GM18499 (cell line): ENCODE data around the gene IL1RL1.

ENCODE experiments used
- ATAC-seq: cut with Tn5 transposase; IDR thresholded peaks from one replicate; pipeline ENCODE4 v1.9.1; 2021; ENCODE audit warnings: moderate number of reproducible peaks; ENCODE audit not compliant: insufficient read depth, unreplicated experiment

Gene IL1RL1

DNA sequence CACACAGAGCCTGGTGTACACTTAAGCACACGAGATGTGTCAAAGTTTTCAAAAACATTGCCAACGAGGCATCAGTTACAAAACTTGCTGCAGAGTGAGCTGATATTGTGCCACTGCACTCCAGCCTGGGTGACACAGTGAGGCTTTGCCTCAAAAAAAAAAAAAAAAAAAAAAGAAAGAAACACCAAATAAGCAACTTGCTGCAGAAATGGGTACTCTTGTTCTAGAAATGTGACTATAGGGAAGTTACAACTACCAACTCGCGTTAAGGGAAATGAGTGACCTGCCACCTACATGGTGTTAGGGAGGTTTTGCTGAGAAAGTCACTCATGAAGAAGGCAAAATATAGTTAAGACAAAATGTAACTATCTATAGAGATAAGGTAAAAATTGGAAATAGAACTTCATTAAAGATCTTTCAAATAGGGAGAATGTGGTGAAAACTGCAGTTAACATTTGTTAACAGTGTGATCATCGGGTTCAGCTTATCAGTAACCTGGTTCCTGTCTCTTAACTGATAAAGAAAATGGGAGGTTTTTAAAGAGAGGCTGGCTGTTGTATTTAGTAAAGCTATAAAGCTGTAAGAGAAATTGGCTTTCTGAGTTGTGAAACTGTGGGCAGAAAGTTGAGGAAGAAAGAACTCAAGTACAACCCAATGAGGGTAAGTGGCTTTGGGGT, at the start of gene IL1RL1:
Gene IL1RL1, plus strand, starts transcription at position 600 of the 677 bp plus-strand sequence. CDS start 26,702 bp downstream, outside the sequence.
- ATAC-seq: no peak

DNA sequence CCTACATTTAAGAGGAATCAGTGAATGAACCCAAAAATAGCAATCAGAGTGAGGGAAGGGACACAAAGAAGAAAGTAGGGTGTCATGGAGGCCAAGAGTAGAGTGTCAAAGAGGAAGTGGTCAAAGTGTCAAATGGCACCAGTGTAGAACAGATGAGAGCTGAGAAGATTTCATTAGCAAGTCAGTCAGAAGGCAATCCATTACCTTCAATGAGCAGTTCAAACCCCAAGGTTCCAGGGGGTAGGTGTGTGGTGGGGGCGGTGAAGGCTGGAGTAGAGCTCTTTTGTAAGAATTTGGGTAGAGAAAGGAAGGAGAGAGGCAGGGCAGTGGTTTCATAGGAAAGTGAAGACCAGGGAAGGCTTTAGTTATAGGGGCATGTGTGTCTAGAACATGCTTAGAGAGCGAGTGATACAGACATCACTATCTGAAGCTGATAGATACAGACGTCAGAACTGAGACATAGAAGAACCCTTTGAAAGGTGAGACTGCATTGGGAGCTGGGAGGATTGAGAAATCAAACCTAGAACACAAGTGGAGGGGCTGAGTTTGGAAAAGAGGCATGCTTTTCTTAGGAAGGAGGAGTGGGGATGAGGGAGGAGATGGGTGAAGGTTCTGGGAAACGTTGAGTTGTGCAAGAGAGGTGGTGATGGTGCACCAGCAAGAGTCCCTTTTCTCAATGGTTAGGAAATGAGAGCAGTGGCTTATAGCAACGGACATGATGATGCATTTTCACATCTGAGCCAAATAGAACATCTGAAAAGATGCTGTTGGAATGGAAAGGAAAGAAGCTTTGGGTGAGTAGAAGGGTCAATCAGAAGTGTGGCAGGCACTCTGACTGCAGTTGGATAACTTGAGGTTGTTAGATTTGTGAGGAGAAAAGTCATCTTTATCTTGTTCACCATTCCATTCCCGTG, 48.9 kb upstream of the IL1RL1 start:
- no peak for ATAC-seq

- ATAC-seq: no peak
Observed at GRCh38 chr2:102264952-102265351, 46.4 kb upstream of the IL1RL1 start.

- ATAC-seq: no peak
Observed at GRCh38 chr2:102266204-102266603, 45.2 kb upstream of the IL1RL1 start.

GRCh38 chr2:102267774-102268173, 43.6 kb upstream of the IL1RL1 start:
- ATAC-seq: no peak

- ATAC-seq: no peak
Observed at GRCh38 chr2:102268510-102269199, 42.7 kb upstream of the IL1RL1 start.

DNA sequence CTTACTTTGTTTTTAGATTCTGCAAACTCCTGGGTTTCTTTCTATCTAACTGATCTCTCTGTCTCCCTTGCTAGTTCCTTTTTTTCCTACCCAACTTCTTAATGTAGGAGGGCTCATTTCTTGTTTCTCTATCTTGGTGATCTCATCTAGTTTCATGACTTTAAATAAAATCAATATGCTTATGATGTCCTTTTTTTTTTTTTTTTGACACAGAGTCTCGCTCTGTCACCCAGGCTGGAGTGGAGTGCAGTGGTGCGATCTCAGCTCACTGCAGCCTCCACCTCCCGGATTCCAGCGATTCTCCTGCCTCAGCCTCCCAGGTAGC, 42.2 kb upstream of the IL1RL1 start:
- no peak for ATAC-seq

- no peak for ATAC-seq
Observed at GRCh38 chr2:102271844-102272243, 39.5 kb upstream of the IL1RL1 start.

DNA sequence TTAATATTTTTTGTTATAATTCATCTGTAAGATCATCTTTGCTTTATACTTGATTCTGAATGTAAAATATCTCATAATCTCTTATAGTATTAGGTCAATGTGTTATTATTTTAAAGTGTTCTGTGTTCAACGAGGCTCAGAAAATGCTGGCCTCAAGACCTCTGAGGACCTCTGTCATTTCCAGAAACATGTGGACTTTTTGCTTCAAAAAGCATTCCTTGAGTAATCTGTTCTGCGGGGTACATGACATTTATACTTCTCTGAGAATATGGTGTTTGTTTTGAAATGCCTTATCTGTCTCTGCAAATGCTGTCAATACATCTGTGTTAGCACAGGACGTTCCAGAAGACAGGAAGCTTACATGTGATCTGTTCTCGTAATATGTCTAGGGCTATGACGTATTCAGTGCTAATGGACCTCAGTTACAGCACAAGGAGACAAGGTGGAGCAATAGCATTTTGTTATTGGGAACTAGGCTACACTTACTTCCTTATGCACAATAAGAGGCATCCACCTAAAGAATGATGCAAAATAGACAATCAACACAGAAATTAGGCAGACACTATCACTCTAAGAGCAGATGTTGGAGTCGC, 37.6 kb upstream of the IL1RL1 start:
- no peak for ATAC-seq

GRCh38 chr2:102276549-102277201, 34.7 kb upstream of the IL1RL1 start:
- no peak for ATAC-seq

DNA sequence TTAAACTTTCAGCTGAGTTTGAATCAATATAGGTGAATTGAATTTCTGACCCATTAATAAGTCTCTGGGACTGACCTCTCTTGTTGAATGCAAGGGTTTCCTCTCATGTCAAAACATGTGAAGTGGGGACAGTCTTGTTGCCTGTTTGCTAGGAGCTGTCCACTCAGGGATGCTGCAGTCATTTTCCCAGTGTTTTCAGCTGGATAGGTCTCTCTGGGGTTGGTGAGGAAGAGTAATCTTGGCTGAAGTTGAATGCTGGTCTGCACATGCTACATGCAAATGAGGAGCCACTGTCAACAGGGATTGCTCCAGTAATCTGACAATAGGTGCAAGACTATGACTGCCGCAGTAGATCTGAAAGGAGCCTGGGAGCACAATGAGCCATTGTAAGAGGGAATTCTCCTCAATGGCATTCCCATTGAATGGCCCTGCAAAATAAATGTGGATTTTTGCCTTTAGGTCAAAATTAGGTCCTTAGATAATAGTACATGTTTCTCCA, 34.1 kb upstream of the IL1RL1 start:
- ATAC-seq: no peak

GRCh38 chr2:102278720-102279390, 32.5 kb upstream of the IL1RL1 start:
- no peak for ATAC-seq

DNA sequence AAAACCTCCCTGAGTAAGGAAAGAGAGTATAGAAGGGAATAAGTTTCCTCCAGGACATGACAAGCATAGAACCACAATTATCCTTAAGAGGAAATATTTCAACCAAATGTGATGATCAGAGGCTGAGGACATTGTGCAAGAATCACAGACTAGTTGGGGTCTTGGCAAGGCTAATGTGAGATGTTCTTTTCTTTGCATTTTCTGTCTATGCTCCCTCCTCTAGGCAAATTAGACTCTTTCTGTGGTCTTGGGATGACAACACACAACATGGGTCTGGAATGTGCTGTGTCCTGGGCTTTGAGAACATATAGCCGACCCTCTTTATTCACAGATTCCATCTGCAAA, 32.0 kb upstream of the IL1RL1 start:
- ATAC-seq: no peak

GRCh38 chr2:102282678-102283091, 28.7 kb upstream of the IL1RL1 start:
- no peak for ATAC-seq

- ATAC-seq: no peak
Observed at GRCh38 chr2:102283996-102284395, 27.4 kb upstream of the IL1RL1 start.

DNA sequence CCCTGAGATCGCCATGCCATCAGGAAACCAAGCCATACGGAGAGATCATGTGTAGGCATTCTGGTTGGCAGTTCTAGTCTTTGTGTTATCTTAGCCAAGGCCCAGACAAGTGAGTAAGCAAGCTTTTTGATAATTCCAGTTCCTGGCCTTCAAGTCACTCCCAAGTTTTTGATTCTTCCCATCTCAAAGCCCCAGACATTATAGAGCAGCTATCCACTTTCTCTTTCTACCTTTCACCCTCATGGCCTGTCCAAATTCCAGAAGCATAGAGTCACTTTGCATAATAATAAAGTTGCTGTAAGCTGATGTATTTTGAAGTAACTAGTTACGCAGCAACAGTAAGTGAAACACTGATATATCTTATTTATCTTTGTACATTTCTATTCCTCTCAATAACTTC, 26.8 kb upstream of the IL1RL1 start:
- no peak for ATAC-seq

DNA sequence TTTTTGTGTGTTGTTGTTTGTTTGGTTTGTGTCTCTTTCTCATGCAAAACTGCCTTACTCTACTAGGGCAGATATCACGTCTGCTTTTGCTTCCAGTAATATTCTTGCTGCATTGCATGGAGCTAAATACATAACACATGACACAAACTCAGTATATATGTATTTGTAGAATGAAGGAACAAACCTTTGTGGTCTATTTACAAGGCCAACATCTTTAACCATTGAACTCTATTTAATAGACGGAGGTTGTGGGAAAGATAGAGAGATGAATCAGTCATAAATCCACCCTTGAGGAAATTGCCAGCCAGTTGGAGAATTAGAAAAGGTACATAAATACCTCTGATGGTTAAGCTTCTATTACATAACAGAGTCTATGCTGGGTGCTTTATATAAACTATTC, 26.0 kb upstream of the IL1RL1 start:
- ATAC-seq: no peak

DNA sequence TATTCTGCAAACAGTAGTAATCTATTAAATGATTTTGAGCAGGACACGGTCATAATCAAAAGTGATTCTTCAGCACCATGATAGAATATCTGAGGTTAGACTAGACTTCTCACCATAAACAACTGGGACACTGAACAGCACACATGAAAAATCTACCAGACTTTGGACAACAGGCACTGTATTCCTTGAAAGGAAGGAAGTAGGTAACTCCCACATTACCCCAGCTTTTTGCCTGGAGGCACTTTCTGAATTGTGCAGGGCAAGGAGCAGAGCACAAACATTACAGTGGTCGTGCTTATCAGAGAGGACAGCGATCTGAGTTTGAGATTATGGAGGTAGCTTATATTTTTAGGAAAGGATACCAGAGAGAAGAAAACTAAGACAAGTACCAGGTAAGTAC, 25.3 kb upstream of the IL1RL1 start:
- ATAC-seq: no peak

GRCh38 chr2:102289129-102289528, 22.2 kb upstream of the IL1RL1 start:
- ATAC-seq: no peak

DNA sequence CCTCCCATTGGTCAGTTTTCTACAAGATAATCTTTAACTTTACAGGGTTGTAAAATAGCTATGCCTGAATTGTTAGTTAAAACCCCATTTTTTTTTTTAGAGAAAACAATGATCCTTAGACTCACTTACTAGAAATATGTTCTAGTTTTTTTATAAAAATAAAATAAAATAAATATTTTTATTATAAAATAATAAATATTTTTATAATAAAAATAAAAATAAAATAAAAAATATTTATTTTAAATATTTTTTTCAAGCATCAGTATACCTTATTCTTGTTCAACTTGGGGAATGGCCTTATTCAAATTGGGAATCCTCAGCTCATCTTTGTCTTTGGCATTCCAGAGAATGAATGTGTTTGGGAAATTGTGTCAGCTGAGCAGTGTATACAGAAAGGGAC, 20.8 kb upstream of the IL1RL1 start:
- ATAC-seq: no peak
